HUES48 (cell line): ENCODE data around the gene LACC1.

ENCODE experiments used
- H3K27ac ChIP-seq: one replicate; pipeline ENCODE4 v1.7.0; 2013; ENCODE audit warnings: low read depth, low read length, inconsistent platforms
- H3K27me3 ChIP-seq: 2 replicates; pipeline ENCODE4 v1.6.1; 2013; ENCODE audit warnings: mild to moderate bottlenecking, low read length; ENCODE audit not compliant: control insufficient read depth, insufficient read depth
- H3K36me3 ChIP-seq: 2 replicates; pipeline ENCODE4 v1.6.1; 2013; ENCODE audit warnings: low read length; ENCODE audit not compliant: control insufficient read depth, insufficient read depth
- H3K4me1 ChIP-seq: 2 replicates; pipeline ENCODE4 v1.6.1; 2013; ENCODE audit warnings: mild to moderate bottlenecking, low read length; ENCODE audit not compliant: control insufficient read depth, insufficient read depth
- H3K4me3 ChIP-seq: 2 replicates; pipeline ENCODE4 v1.5.1; 2013; ENCODE audit warnings: mild to moderate bottlenecking, low read depth, low read length
- H3K9ac ChIP-seq: 2 replicates; pipeline ENCODE4 v1.6.1; 2013; ENCODE audit warnings: mild to moderate bottlenecking, low read depth, low read length, moderate library complexity
- H3K9me3 ChIP-seq: 2 replicates; pipeline ENCODE4 v1.6.1; 2013; ENCODE audit warnings: low read length; ENCODE audit not compliant: control insufficient read depth, insufficient read depth

Gene LACC1

GRCh38 chr13:43865892-43866291 is 13.8 kb upstream of the LACC1 start:
- Histone ChIP-seq H3K27me3 (no peaks in the 10 kb centered on the region), H3K27ac (no peak overlapping the region), H3K9me3 (no peaks in the 10 kb centered on the region), H3K9ac (no peak overlapping the region), H3K4me3 (no peak overlapping the region), H3K36me3 (peaks cover 8% of the 10 kb centered on the region), H3K4me1 (0 out of 2 replicates have a peak, but pooled peaks cover under 1% of the 10 kb centered on the region)

DNA sequence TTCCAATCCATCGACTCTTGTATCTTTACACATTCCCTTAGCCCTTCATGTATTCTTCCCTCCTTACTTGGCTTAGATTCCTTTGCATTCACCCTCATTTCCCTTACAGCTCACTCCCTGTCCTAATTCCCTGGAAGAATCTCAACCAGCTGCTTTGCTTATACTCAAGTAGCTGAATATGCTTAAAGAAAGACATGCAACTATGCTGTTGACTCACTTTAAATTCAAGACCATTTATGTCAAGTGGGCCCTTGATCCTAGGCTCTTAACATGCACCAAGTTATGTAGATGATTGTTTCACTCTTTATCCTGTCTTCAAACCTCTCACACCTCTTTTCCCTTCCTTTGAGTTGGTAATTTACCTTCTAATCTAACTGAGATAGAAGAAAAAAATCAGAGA is 7.5 kb upstream of the LACC1 start:
- Histone ChIP-seq H3K4me3 (no peak overlapping the region), H3K27me3 (no peaks in the 10 kb centered on the region), H3K9ac (no peak overlapping the region), H3K4me1 (peaks cover 12% of the 10 kb centered on the region), H3K9me3 (no peaks in the 10 kb centered on the region), H3K27ac (no peak overlapping the region), H3K36me3 (peaks cover 8% of the 10 kb centered on the region)

- Histone ChIP-seq H3K27ac (no peak overlapping the region), H3K36me3 (peaks cover under 1% of the 10 kb centered on the region; the same call in 1 of the 2 replicates), H3K4me1 (peaks cover 29% of the 10 kb centered on the region), H3K9me3 (no peaks in the 10 kb centered on the region), H3K27me3 (0 out of 2 replicates have a peak, but pooled peaks cover 4% of the 10 kb centered on the region), H3K9ac (no peak overlapping the region), H3K4me3 (no peak overlapping the region)
Observed at GRCh38 chr13:43874504-43875092, 5.1 kb upstream of the LACC1 start.

DNA sequence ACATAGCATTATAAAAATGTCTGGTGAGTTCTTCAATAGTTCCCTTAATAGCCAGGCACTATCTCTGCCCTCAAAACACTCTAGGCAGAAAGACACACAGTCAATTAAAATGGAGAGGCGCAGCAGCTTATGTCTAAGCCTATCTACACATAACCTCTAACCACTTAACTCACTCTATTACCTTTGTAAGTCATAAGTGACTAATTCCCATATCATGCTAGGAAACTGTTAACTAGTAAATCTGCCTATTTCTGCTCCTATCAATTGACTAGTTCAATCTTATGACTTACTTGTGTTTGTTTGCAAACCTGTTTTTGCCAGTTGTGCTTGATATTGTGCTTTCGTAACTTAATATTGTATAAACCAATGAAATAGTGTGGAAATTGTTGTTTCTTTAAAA is 3.3 kb upstream of the LACC1 start:
- Histone ChIP-seq H3K9ac (no peak overlapping the region), H3K4me3 (no peak overlapping the region), H3K36me3 (no peaks in the 10 kb centered on the region; the same call in 1 of the 2 replicates), H3K9me3 (no peaks in the 10 kb centered on the region), H3K27ac (no peak overlapping the region), H3K27me3 (peaks cover 17% of the 10 kb centered on the region), H3K4me1 (peaks cover 34% of the 10 kb centered on the region)

GRCh38 chr13:43877326-43877725 is 2.4 kb upstream of the LACC1 start:
- H3K9ac ChIP-seq = no peak overlapping the region
- peaks cover 17% of the 10 kb centered on the region for H3K27me3 ChIP-seq
- H3K9me3 ChIP-seq = no peaks in the 10 kb centered on the region
- H3K4me3 ChIP-seq = no peak overlapping the region
- H3K4me1 ChIP-seq = peaks cover 29% of the 10 kb centered on the region
- H3K36me3 ChIP-seq = no peaks in the 10 kb centered on the region
- no peak overlapping the region for H3K27ac ChIP-seq

GRCh38 chr13:43877766-43878165 is 1.9 kb upstream of the LACC1 start:
- H3K4me3 ChIP-seq = 0 out of 2 replicates have a peak overlapping the region, but pooled peaks have one; percentile 72
- H3K36me3 ChIP-seq = no peaks in the 10 kb centered on the region
- peaks cover 29% of the 10 kb centered on the region for H3K4me1 ChIP-seq
- no peak overlapping the region for H3K27ac ChIP-seq
- H3K27me3 ChIP-seq = peaks cover 17% of the 10 kb centered on the region
- no peaks in the 10 kb centered on the region for H3K9me3 ChIP-seq
- no peak overlapping the region for H3K9ac ChIP-seq

GRCh38 chr13:43878892-43879754 is 581 bp upstream of the LACC1 start, which contains the start of gene CCDC122:
Gene CCDC122, minus strand, starts transcription at chr13:43879740. Its CDS starts 10,364 bp downstream, at chr13:43869376.
- Histone ChIP-seq H3K9me3 (no peaks in the 10 kb centered on the region), H3K27me3 (peaks cover 17% of the 10 kb centered on the region), H3K4me3 (peak within 1 kb of the TSS; percentile 72), H3K9ac (peak within 1 kb of the TSS; percentile 80), H3K36me3 (no peaks in the 10 kb centered on the region), H3K4me1 (peaks cover 31% of the 10 kb centered on the region), H3K27ac (peak within 1 kb of the TSS; percentile 73)

DNA sequence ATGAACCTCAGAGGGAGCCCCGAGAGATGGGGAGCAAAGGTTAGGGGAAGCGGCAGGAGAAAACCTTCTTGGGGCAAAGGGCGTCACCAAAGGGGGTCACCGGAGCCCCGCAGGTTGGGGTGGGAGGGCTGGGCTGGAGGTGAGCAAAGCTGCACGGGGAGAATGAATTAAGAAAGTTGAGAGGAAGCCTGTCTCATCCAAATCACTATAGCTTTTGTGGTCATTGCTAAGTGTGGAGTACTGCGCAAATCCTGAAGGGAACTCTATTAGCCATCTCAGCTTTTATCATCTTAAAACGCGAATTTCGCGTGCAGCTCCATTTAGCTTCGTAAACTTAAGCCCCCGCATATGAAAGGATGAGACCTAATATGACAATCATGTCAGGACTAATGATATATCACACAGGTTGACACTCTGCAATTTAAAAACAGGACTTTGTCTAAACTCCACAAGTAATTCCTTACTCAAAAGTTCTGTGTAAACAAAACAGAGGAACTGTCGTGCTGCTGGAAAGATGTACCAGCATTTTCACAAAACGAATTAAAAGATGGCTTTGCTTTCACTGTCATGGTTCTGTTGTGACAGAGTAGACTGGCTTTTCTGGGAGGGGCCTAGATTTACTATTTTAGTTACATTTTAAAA is 631 bp downstream of the LACC1 start:
- Histone ChIP-seq H3K9me3 (no peaks in the 10 kb centered on the region), H3K4me1 (peaks cover 32% of the 10 kb centered on the region), H3K27ac (no peak overlapping the region), H3K4me3 (peak overlapping the region; percentile 72), H3K9ac (peak overlapping the region; percentile 34; the same call in 1 of the 2 replicates), H3K36me3 (no peaks in the 10 kb centered on the region), H3K27me3 (peaks cover 17% of the 10 kb centered on the region)

- Histone ChIP-seq H3K9ac (no peak overlapping the region), H3K4me3 (no peak overlapping the region), H3K27me3 (peaks cover 17% of the 10 kb centered on the region), H3K9me3 (no peaks in the 10 kb centered on the region), H3K27ac (no peak overlapping the region), H3K36me3 (no peaks in the 10 kb centered on the region), H3K4me1 (peaks cover 30% of the 10 kb centered on the region)
Observed at GRCh38 chr13:43880926-43881325, 1.2 kb downstream of the LACC1 start.

DNA sequence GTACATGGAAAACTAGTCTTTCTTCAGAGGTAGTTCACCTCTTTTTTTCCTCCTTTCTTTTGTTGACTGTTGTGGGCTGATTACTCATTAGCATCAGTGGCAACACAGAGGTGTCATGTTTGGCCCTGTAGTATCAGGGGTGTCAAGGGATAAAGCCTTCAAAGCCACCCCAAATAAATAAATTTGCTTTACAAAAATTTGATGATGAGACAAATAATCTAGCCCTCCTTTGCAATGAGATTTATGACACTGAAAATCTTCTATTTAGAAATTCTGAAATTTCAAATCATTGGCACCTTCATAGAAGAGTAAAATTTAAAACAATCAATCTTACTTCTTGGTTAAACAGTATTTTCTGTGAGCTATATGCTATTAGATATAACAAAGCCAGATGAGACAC is 1.9 kb downstream of the LACC1 start:
- Histone ChIP-seq H3K36me3 (no peaks in the 10 kb centered on the region), H3K9ac (no peak overlapping the region), H3K4me3 (no peak overlapping the region), H3K9me3 (no peaks in the 10 kb centered on the region), H3K4me1 (peaks cover 29% of the 10 kb centered on the region), H3K27me3 (peaks cover 17% of the 10 kb centered on the region), H3K27ac (no peak overlapping the region)

DNA sequence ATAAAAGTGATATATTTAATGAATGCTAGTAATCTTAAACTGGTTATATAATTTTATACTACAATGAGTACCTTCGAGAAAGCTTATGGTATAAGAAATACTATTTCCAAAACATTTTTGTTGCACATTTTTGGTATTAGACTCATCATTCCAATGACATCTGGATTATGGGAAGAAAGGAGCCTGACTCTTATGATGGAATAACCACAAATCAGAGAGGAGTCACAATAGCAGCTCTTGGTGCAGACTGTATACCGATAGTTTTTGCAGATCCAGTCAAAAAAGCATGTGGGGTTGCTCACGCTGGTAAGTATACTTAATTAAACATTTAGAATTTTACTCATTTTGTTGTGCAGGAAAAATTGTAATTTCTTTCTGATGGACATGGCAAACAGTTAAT is 3.9 kb downstream of the LACC1 start:
- Histone ChIP-seq H3K27ac (no peak overlapping the region), H3K27me3 (peaks cover 15% of the 10 kb centered on the region), H3K36me3 (no peaks in the 10 kb centered on the region), H3K9ac (no peak overlapping the region), H3K4me1 (peaks cover 13% of the 10 kb centered on the region), H3K4me3 (no peak overlapping the region), H3K9me3 (no peaks in the 10 kb centered on the region)
